Natural killer cell treated with Interleukin-12 subunit alpha and Interleukin-12 subunit beta and Interleukin-15 and Interleukin-18, amount 100 ng/mL, for 72 hours (primary cell): ENCODE data around the gene SEMA3A. TPM values are rescaled to one million over a fixed set of nuclear protein-coding genes. Genes with fewer than 3 reads are reported as not detected.

ENCODE experiments used
- ATAC-seq, 2 donors: fragments of 150-1000 bp; cut with Tn5 transposase in 1 of 2; sonication (Bioruptor Pico), chemical (Tn5 transposase) in 1 of 2; 2 replicates each; pipeline ENCODE4 v1.10.0; 2021
- DNase-seq: peaks from one replicate; pipeline ENCODE4 v3.0.0; 2022; ENCODE audit warnings: low spot score
- H3K27ac Mint-ChIP-seq, 2 donors: 1 replicate in 1 of 2; 2 replicates in 1 of 2; pipeline ENCODE4 v1.8.0; 2022; ENCODE audit warnings: mixed read lengths in 2 of 2, mild to moderate bottlenecking in 1 of 2, moderate library complexity in 1 of 2
- H3K27me3 Mint-ChIP-seq, 2 donors: 1 replicate in 1 of 2; 2 replicates in 1 of 2; pipeline ENCODE4 v1.8.0; 2022; ENCODE audit warnings: mixed read lengths in 2 of 2
- H3K36me3 Mint-ChIP-seq: one replicate; pipeline ENCODE4 v1.8.0; 2022; ENCODE audit warnings: mixed read lengths
- H3K4me1 Mint-ChIP-seq, 2 donors: 1 replicate in 1 of 2; 2 replicates in 1 of 2; pipeline ENCODE4 v1.8.0; 2022; ENCODE audit warnings: low read depth in 2 of 2, mixed read lengths in 2 of 2, mild to moderate bottlenecking in 1 of 2
- H3K4me3 Mint-ChIP-seq: one replicate; pipeline ENCODE4 v1.8.0; 2022; ENCODE audit warnings: mixed read lengths
- H3K9me3 Mint-ChIP-seq: 2 replicates; pipeline ENCODE4 v1.8.0; 2022; ENCODE audit warnings: mixed read lengths
- total RNA-seq, 2 donors: library from RNA; stranded (reverse); gene quantifications; one replicate each; pipeline ENCODE4 v1.2.3, GENCODE V29; 2022

SEMA3A gene
- total RNA-seq, 2 donors from 2014 or later, result 4.0 to 5.0 TPM

- ATAC-seq (no peak), DNase-seq (no peak)
- H3K4me3 Mint-ChIP-seq, result no peak overlapping the region
- H3K27me3 Mint-ChIP-seq, result no peaks in the 10 kb centered on the region
- H3K4me1 Mint-ChIP-seq, result no peaks in the 10 kb centered on the region
- peaks cover 9% of the 10 kb centered on the region for H3K36me3 Mint-ChIP-seq
- H3K27ac Mint-ChIP-seq, result no peak overlapping the region
- peaks cover 12% of the 10 kb centered on the region for H3K9me3 Mint-ChIP-seq
Measured at GRCh38 chr7:84047085-84047484, 147.5 kb downstream of the SEMA3A start.

- DNase-seq, result no peak
- Mint-ChIP-seq H3K27ac (no peak overlapping the region), H3K27me3 (no peaks in the 10 kb centered on the region), H3K4me1 (no peaks in the 10 kb centered on the region), H3K36me3 (peaks cover 9% of the 10 kb centered on the region), H3K9me3 (peaks cover 22% of the 10 kb centered on the region), H3K4me3 (no peak overlapping the region)
- no peak for ATAC-seq
Measured at GRCh38 chr7:84044834-84045233, 149.8 kb downstream of the SEMA3A start.

DNA sequence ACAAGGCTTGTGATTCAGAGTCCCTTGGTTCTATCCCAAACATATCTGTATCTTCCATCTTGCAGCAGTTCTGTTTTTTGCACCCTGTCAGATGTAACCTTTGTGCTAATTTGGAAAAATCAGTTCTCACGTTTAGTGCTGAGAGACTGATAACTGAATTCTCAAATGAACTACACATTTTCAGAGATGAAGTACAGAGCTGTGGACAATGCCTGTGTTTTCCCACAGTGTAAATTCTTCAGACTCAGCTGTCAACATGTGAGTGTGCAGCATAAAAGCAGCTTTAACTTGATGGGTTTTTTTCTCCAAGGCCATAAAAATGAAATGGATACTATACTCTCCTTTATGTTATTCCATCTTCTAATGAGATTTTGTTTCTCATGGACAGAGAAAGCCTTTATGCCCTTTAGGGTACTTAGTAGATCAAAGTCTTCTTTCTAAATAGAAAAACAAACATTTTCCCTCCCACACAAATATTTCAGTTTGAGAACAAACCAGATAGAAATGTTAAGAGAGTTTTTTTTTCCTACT is 150.9 kb downstream of the SEMA3A start:
- Mint-ChIP-seq H3K9me3 (peaks cover 22% of the 10 kb centered on the region), H3K4me1 (no peaks in the 10 kb centered on the region), H3K27ac (no peak overlapping the region), H3K4me3 (no peak overlapping the region), H3K27me3 (no peaks in the 10 kb centered on the region), H3K36me3 (peaks cover 9% of the 10 kb centered on the region)
- ATAC-seq (no peak), DNase-seq (no peak)

- DNase-seq (no peak), ATAC-seq (no peak)
- H3K9me3 Mint-ChIP-seq, result peaks cover 22% of the 10 kb centered on the region
- no peak overlapping the region for H3K27ac Mint-ChIP-seq
- H3K4me3 Mint-ChIP-seq, result no peak overlapping the region
- H3K4me1 Mint-ChIP-seq, result no peaks in the 10 kb centered on the region
- peaks cover 9% of the 10 kb centered on the region for H3K36me3 Mint-ChIP-seq
- H3K27me3 Mint-ChIP-seq, result no peaks in the 10 kb centered on the region
Measured at GRCh38 chr7:84042110-84042539, 152.5 kb downstream of the SEMA3A start.

DNA sequence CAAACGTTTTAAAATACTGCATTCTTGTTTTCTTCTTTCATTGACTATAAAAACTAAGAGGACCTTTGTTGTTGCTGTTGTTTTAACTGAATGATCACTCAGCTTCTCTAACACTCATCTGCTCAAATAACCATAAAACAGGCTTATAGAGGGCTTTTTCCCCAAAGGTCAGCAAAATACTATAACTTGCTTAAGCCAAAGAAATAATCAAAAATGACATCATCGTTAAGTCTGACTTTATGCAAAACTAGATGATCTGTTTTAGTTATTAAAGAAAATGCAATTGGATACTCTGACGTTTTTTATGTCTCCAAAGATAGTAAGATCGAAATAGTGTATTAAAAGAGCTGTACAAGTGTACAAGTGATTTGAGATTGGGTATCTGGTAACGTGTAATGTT is 152.9 kb downstream of the SEMA3A start:
- Mint-ChIP-seq H3K27ac (no peak overlapping the region), H3K9me3 (peaks cover 22% of the 10 kb centered on the region), H3K36me3 (peaks cover 9% of the 10 kb centered on the region), H3K27me3 (no peaks in the 10 kb centered on the region), H3K4me1 (no peaks in the 10 kb centered on the region), H3K4me3 (no peak overlapping the region)
- DNase-seq (no peak), ATAC-seq (no peak)

DNA sequence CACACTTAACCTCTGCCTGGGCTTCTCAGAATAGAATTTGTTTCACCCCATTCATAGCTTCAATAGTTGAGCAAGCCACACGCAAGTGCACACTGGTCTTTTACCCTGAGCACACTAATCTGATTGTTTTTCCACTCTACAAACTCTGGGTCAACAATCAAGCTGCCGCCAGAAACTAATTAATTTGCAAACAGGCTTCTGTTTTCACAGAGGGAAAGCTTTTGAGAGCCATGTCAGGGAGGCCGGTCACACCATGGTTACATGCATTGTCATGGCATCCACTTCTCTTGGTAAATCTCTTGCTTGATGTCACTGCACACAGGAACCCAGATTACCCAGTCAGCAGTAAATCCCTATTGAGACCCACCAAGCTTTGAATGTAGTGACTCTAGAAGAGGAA is 154.2 kb downstream of the SEMA3A start:
- DNase-seq, result no peak
- Mint-ChIP-seq H3K27me3 (no peaks in the 10 kb centered on the region), H3K4me1 (no peaks in the 10 kb centered on the region), H3K36me3 (peaks cover 9% of the 10 kb centered on the region), H3K9me3 (peaks cover 19% of the 10 kb centered on the region), H3K27ac (no peak overlapping the region), H3K4me3 (no peak overlapping the region)
- ATAC-seq, result no peak

DNA sequence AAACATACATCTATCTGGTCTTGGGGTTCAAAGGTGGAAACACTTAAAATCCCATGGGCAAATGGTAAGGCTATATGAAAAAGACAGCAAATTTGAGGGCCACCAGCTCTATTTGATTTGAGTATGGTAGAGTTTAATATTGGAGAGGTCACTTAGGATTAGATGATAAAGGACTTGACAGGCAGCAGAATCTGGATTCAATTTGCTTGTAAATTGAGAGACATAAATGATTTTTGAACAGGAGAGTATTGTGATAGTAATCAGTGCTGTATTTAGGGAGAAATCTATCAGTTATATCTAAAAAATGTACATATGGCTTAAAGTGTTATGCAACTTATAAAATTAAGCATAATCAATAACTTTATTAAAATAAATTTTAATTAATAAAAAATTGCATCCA is 155.2 kb downstream of the SEMA3A start:
- ATAC-seq (no peak), DNase-seq (no peak)
- Mint-ChIP-seq H3K4me1 (no peaks in the 10 kb centered on the region), H3K27me3 (no peaks in the 10 kb centered on the region), H3K4me3 (no peak overlapping the region), H3K36me3 (peaks cover 5% of the 10 kb centered on the region), H3K9me3 (peaks cover 13% of the 10 kb centered on the region), H3K27ac (no peak overlapping the region)

DNA sequence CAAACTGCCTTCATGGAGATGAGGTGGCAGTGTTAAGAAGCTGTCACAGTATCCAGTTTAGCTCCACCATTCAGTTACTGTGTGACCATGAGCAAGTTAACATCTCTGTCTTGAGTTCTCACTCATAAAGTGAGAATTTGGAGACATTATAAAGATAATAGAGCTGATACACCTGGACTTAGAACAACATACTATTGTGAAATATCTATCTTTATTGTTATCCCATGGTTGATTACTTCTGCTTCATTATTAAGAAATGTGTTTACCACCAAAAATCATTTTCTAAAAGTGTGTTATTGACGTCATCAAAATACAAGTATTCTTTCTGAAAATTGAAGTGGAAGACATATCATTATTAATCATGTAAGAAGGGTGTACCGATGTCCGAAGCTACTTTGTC is 166.9 kb downstream of the SEMA3A start:
- Mint-ChIP-seq H3K36me3 (no peaks in the 10 kb centered on the region), H3K27me3 (no peaks in the 10 kb centered on the region), H3K4me3 (no peak overlapping the region), H3K4me1 (no peaks in the 10 kb centered on the region), H3K9me3 (peaks cover 5% of the 10 kb centered on the region), H3K27ac (no peak overlapping the region)
- no peak for ATAC-seq
- no peak for DNase-seq

DNA sequence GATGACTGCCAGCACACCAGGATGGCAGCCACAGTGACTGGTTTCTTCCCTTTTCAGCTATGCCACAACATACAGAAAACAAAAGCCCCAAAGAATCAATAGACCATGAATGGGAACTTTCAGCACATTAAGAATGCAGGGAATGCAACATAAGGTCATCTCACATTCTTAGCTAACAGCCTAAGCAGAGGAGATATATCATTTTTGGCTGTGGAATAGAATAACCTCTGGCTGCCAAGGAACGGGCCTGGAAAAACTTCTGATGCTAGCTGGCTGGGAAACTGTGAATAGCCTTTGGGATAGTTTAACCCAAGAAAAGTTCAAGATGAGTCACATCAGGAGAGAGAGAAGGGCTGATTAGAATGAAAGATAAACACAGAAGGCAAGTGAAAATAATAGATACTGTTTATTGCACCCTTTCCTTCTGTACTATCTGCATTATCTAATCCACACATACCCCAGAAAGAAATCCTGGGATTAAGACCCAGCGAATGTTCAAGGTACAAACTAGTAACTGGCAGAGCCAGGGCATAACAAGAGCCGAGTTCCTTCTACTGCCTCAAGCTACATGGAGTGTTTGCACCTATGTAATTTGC is 169.2 kb downstream of the SEMA3A start:
- no peak for DNase-seq
- Mint-ChIP-seq H3K4me3 (no peak overlapping the region), H3K27me3 (no peaks in the 10 kb centered on the region), H3K4me1 (no peaks in the 10 kb centered on the region), H3K27ac (no peak overlapping the region), H3K36me3 (peaks cover 4% of the 10 kb centered on the region), H3K9me3 (peaks cover 5% of the 10 kb centered on the region)
- ATAC-seq, result no peak

DNA sequence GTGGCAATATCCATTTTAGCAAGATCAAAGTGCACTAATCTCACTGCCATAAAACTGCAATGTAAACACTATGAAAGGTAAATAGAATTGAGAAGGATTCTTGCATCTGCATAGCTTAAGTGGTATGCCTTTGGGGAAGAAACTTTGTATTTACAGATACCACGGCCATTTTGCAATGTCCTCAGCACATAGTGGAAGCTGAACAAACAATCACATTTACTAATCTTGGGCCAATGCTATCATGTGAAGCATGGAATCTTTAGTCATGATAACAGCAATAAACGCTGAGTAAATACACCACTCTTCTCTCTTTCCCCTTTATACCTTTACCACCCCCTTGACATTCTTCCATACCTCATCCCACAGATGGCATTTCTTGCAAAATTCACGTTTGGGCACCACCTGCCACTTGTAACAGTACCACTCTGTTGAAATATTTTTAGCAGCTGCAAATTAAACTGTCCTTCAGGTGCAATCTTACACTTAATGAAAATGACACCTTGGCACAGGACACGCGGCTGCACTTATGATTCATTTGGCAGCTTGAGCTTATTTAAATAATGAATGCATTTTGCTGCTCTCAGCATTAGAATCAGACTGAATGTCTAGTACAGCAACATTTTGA is 171.8 kb downstream of the SEMA3A start:
- Mint-ChIP-seq H3K9me3 (peaks cover 5% of the 10 kb centered on the region), H3K36me3 (peaks cover 4% of the 10 kb centered on the region), H3K4me3 (no peak overlapping the region), H3K27me3 (no peaks in the 10 kb centered on the region), H3K27ac (no peak overlapping the region), H3K4me1 (no peaks in the 10 kb centered on the region)
- ATAC-seq (no peak), DNase-seq (no peak)

DNA sequence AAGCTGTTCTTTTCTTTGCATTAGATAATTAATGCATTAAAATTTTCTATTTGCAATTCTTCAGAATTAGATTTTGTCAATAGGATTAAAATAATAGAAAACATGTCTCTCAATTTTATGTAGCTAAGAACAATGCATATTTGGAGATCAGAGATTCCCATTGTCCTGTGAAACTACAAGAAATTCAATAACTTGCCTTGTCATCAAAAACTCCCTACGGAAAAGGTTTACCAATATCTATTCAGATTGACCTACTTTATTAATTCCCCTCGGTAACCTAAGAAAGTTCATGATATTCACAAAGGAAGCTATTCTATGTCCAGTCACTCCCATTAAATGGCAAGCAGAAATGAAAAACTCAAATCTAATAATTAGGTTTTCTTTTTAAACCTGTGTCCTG is 172.6 kb downstream of the SEMA3A start:
- H3K27me3 Mint-ChIP-seq, result no peaks in the 10 kb centered on the region
- DNase-seq (no peak), ATAC-seq (no peak)
- H3K27ac Mint-ChIP-seq, result no peak overlapping the region
- peaks cover 5% of the 10 kb centered on the region for H3K9me3 Mint-ChIP-seq
- peaks cover 4% of the 10 kb centered on the region for H3K36me3 Mint-ChIP-seq
- H3K4me3 Mint-ChIP-seq, result no peak overlapping the region
- H3K4me1 Mint-ChIP-seq, result no peaks in the 10 kb centered on the region

DNA sequence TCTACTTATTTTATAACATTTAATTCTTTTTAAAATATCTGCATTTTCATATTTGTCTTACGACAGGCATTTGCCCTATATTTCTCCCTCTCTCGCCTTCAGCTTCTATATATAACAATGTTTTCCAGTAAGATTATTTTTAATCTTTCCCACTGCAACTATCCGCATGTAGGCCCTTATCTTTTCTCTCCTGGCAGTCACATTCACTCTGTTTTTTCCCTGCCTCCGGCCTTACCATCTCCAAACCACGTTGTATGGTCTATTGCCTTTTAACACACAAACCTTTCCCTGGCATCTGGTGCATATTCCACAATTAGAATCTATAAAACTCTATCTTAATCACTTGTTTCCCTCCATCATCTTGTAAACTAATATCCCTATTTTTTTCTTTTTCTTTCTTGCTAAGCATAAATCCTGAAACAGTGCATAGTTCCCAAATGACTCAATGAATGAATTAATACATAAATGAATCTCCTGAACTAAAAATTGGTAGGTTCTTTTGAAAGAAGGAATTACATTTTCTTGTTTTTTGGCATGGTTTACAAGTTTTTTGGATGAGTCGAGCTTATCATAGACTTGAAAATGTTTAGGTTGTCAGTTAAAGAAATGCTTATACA is 173.2 kb downstream of the SEMA3A start:
- Mint-ChIP-seq H3K4me1 (no peaks in the 10 kb centered on the region), H3K27me3 (no peaks in the 10 kb centered on the region), H3K9me3 (peaks cover 5% of the 10 kb centered on the region), H3K4me3 (no peak overlapping the region), H3K36me3 (peaks cover 4% of the 10 kb centered on the region), H3K27ac (no peak overlapping the region)
- DNase-seq (no peak), ATAC-seq (no peak)

- DNase-seq (no peak), ATAC-seq (no peak)
- Mint-ChIP-seq H3K27me3 (no peaks in the 10 kb centered on the region), H3K4me3 (no peak overlapping the region), H3K9me3 (peaks cover 4% of the 10 kb centered on the region), H3K4me1 (no peaks in the 10 kb centered on the region), H3K36me3 (peaks cover 4% of the 10 kb centered on the region), H3K27ac (no peak overlapping the region)
Measured at GRCh38 chr7:84017651-84018050, 176.9 kb downstream of the SEMA3A start.

GRCh38 chr7:84013616-84014240 is 180.9 kb downstream of the SEMA3A start:
- H3K4me3 Mint-ChIP-seq, result no peak overlapping the region

More at GRCh38 chr7:84013616-84014240, 180.9 kb downstream of the SEMA3A start:
- Mint-ChIP-seq H3K36me3 (no peaks in the 10 kb centered on the region), H3K27ac (no peak overlapping the region), H3K27me3 (no peaks in the 10 kb centered on the region), H3K9me3 (peaks cover 7% of the 10 kb centered on the region), H3K4me1 (no peaks in the 10 kb centered on the region)
- ATAC-seq (no peak), DNase-seq (no peak)
